ENCODE results near the gene DLX4.

DLX4 gene

GRCh38 chr17:50021681-50022370, 52.8 kb downstream of the DLX4 start:
- DNase-seq, result no peak

DNA sequence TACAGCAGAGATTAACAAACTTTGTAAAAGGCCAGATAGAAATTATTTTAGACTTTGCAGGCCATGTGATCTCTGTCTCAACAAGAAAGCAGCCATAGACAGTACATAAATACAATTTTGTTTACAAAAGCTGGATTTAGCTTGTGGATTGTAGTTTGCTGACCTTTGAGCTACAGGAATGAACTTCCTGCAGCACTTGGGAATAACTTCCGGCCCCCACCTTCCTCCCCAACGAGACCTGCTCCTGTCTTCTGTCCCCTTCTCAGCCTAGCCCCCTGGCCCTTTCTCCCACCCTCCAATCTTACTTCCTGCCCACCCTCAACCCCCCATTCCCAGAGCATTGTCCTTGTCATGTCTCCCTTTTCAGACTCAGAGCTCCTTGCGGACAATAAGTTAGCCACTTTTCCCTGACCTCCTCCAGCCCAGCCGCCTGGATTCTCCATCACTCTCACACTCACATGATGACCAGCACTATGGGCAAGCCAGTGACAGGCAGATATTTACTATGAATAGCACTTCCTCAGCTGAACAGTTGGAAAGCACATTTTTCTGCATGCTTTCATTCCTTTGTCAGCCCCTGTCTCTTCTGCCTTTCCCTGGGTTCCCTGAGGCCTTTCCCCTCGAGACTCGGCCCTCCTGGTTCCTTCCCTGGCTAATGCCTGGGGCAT, 53.6 kb downstream of the DLX4 start:
- no peak for DNase-seq

DNA sequence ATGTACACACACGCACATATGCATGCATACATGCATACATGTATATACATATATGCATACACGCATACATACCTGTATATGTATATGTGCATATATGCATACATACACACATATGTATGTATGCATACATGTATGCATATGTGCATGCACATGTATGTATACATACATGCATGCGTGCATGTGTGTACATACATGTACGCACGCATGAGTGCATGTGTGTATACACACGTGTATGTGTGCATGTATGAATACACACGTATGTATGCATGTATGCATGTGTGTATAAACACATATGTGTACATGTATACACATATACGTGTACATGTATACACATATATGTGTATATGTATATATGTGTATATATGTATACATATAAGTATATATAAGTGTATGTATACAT, 54.5 kb downstream of the DLX4 start:
- no peak for DNase-seq

All from NCI-H187 (cell line).